NCI-H1048 (cell line): ENCODE measurements around the gene MMP20.

Experiments used
- DNase-seq: peaks from one replicate; lab custom pipeline; 2025; lab: John Stamatoyannopoulos, UW

Gene MMP20

DNA sequence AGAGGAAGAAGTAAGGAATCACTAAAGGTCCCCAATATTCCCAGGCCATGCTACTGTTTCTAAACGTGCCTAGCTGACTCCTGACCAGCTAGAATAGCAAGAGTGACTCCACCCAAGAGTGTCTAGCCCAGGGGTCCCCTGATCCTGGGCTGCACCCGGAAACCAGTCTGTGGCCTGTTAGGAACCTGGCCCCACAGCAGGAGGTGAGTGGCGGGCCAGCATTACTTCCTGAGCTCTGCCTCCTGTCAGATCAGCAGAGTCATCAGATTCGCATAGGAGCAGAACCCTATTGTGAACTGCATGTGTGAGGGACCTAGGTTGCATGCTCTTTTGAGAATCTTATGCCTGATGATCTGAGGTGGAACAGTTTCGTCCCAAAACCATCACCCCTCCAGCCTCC, 2.0 kb downstream of the MMP20 start:
- no peak for DNase-seq

DNA sequence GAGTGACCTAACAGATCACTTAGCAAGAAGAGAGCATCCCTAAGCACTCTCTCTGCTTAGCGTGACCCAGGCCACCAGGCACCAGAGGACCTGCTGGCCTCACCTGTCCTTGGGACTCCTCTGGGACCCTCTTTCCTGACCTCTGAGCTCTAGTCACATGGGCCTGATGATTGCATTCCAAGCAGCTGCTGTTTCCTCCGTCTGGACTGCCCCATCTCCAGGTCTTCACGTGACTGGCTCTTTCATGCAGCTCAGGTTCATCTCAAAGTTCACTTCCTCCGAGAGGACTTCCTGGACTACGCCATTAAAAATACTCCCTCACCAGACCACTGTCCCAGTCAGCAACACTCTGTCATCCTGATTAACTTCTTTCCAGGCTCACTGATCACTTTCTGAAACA, 2.9 kb downstream of the MMP20 start:
- no peak for DNase-seq

- no peak for DNase-seq
These were observed 4.1 kb downstream of the MMP20 start for GRCh38 chr11:102620818-102621561.

DNA sequence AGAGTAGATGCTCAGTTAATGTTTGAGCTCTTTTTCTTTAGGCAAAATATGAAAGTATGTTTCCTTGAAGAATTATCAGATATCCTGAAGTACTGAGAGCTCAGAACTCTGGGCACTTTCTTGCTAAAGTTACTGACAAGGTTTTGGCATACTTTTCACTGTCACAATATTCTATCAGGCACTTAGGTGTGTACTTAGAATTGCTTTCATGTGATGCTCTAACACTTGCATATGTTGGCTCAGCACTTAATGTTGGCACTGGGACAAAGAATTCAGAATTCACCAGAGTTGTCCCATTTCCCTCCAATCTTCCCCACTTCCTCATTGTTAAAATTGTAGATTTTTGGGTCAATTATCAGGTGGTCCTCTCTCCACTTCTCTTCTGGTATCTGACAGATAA, 5.0 kb downstream of the MMP20 start:
- no peak for DNase-seq

GRCh38 chr11:102617466-102618008, 7.6 kb downstream of the MMP20 start:
- DNase-seq, result peak; percentile 68

DNA sequence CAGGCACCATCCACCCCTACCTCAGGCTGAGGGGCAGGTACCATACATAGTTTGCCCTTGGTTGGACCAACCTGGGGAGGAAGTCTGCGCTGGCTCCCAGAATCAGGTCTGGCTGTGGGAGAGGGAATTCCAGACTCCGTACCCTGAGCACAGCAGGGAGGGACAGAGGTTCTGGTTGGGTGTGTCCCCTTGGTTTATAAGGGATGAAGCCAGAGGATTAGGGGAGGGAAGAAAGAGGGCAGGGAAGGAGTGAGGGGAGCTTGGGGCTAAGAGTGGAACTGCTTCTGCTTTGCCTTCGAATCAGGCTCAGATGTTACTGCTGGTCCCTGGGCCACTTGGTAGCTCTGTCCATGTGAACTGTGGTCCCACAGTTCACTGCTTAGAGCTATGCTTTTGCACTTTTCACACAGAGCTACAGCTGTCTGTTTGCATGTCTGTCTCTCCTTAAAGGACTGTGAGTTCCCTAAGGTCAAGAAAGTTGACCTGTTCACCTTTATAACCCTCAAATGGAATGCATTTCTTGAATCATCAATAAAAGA, 9.2 kb downstream of the MMP20 start:
- DNase-seq, result no peak

DNA sequence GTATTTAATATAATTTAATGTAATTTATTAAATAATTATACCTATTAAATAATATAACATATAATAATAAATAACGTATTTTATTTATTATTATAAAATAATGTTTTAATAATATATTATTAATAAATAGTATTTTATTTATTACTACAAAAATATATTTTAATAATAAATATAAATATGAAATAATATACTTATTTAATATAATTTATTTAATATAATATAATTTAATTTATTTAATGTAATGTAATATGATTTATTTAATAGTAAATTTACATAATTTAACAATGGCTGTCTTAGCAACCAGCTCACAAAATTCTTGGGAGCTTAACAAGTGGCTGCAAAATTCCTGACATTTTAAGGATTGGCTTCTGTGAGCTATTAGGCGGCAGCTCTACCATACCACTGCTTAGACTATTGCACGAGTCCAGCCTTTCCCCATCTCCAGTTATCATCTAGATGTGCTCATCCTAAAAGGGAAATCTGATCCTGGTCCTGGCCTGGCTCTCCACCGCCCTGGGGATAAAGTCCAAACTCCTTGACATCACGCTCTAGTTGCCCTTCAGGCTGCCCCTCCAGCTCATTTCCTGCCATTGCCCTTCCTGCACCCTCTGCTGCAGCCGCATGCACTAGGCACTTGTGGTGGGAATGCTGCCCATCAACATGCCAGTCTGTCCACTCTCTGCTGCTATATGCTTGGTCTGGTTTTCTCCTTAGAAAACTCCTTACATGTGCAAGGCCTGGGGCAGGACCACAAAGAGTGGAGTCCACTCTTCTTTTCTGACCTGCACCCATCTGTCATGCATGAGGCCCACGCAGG, 9.8 kb downstream of the MMP20 start:
- no peak for DNase-seq

DNA sequence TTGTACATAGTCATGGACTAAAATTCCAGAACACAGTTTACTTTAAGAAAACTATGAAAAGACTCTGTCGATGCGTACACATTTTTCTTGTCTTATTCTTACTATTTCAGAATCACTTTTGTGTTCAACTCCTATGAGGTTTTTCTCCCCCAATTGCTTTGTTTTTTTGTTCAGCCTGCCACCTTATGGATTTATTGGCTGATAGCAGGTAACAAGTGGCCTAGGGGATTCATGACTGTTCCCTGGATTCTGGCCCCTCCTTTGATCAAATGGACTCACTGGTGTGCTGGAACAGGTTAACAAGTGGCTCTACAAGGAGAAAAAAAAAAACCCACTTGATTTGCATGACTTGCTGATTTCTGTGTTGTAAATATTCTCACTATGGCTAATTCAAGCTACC, 10.6 kb downstream of the MMP20 start:
- no peak for DNase-seq

DNA sequence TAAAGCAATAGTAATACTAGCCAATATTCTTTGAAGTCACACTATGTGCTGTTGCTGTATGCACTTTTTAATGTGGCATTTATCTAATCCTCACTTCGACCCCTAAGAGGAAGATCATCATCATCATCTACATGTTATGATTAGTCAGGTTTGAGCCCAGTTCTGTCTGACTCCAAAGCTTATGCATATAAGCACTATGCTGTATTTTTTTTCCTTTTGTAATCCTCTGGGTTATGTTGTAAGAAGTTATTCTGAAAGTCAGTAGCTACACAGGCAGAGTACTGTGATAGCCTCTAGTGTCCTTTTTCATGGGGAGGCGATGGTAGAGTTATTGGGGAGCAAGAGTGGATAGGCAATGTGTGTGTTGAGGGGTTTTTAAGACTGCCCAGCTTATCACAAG, 11.1 kb downstream of the MMP20 start:
- DNase-seq, result no peak

- DNase-seq, result no peak
These were observed 11.7 kb downstream of the MMP20 start for GRCh38 chr11:102613450-102613849.

DNA sequence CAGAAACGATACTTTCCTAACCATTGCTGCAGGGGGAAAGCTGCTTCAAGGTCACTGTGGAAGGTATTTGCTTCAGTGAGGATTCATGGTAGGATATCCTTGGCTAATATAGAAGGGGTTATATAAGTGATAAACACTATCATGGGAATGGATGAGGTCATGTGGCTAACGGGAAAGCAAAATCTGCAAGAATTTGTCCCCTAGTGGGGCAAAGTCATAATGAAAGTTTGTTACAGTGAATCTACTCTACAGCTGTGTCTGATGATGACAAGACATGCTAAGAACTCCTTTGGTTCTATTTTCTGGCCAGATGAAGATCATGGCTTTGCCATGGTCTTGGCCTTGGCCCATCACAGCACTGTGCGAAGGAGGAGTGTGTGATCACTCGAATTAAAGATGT, 13.8 kb downstream of the MMP20 start:
- no peak for DNase-seq

DNA sequence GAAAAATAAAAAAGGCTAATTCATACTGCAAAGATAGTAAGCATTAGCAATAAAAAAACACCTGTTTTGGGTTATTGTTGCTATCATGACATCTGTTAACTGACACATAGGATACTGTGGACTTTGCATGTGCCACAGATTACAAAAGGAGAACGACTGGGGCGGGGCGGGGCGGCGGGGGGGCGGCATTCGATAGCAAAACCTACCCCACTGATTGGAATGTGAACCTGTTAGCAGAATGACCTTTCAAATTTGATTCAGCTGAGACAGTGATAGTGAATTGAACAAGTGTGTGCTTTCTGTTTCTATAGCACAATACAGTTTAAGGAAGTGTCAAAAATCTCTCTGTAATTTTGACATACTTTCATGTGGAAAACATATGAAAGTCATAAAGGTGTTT, 14.9 kb downstream of the MMP20 start:
- no peak for DNase-seq

GRCh38 chr11:102608699-102609098, 16.4 kb downstream of the MMP20 start:
- DNase-seq, result no peak

- no peak for DNase-seq
These were observed 20.3 kb downstream of the MMP20 start for GRCh38 chr11:102604875-102605274.

GRCh38 chr11:102604011-102604410, 21.1 kb downstream of the MMP20 start:
- no peak for DNase-seq

GRCh38 chr11:102603576-102603975, 21.6 kb downstream of the MMP20 start:
- DNase-seq, result no peak

DNA sequence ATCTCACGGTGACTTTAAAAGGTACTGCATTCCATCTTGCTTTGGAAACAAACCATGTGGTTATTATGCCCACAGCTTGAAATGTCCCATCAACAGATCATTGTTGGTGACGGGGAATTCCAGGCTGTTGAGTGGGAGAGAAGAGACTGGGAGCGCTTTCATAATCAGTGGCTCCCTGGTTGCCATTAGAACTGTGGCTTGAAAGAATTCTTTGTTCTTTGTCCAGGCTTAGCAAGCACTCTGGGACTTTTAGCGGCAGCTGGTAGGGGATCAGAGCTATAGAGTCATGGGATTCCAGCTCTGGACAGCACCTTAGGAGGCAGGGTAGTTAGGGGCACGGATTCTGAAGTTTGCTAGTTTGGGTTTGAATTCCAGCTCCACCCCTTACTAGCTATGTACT, 22.0 kb downstream of the MMP20 start:
- peak; percentile 58 for DNase-seq

DNA sequence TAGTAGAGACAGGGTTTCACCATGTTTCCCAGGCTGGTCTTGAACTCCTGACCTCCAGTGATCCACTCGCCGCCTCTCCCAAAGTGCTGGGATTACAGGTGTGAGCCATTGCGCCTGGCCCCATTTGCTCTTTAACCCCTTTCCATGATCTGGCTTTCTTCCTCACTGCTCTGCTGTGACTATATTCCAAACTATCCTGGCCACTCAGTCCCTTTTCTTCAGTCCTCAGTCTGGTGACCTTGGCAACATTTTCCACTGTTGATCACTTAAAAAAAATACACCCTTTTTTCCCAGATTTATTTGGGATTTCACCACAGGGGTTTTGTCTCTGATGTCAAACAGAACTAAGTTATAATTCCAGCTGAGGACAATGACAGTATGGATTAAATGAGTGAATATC, 24.5 kb downstream of the MMP20 start:
- DNase-seq, result no peak

DNA sequence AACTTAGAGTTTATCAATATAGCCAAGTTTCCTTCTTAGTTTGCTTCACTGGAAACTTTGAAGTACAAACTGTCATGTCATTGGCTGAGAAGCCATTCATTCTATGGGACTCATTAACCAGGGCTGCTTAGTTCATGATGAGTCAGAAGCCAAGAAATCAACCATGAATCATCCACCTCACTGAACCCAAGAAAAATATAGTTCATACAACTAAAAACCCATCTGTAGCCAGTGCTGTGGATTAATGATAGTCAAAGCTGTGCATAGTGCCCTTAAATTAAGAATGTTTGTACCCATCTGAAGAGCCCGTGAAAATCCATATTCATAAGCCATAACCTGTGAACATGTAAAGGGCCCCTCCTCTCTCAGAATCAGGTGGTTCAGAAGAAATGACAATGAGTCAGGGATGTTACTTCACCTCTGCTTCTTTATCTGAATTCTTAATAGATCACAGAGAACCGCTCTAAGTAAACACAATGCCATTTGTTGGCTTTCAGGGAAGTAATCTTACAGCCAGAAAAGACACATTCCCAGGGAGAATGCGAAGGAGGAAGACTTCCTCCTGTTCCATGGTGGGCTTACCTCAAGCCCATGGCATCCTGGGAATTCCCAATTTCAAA, 25.4 kb downstream of the MMP20 start:
- no peak for DNase-seq

- DNase-seq, result no peak
These were observed 26.9 kb downstream of the MMP20 start for GRCh38 chr11:102598272-102598671.

DNA sequence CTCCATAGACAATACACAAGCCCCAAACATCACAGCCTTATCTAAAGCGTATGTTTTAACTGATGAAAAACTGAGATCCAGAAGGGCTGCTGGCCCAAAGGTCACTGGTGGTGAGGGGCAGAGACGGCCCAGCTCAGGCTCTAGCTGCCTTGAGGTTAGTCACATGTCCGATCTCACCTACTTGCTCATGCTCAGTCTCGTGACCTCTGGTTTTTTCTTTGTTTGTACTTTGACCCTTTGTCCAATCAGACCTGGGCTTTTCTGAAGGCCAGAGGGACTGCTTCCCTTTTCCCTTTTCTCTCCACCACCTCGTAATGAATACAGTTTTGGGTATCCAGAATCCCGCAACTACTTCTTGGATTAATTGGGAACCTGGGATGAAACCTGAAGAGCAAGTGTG, 28.6 kb downstream of the MMP20 start:
- DNase-seq, result no peak
